ENCODE data around the gene FBXO28.

GRCh38 chr1:224096773-224097172 lies 17.1 kb upstream of the FBXO28 start:
- TF ChIP-seq EZH2phosphoT487 (IDR thresholded peaks at IDR 0.05; ENCODE audit: borderline replicate concordance) (no peak), CTCF (conservative IDR thresholded peaks at IDR 0.05; ENCODE audit: low read length) (no peak)
